GM19328 (cell line): ENCODE results near the gene SMOC1.

ENCODE experiments used
- ATAC-seq: cut with Tn5 transposase; IDR thresholded peaks from one replicate; pipeline ENCODE4 v1.9.1; 2021; ENCODE audit warnings: mild to moderate bottlenecking, moderate library complexity; ENCODE audit not compliant: unreplicated experiment

SMOC1 gene

DNA sequence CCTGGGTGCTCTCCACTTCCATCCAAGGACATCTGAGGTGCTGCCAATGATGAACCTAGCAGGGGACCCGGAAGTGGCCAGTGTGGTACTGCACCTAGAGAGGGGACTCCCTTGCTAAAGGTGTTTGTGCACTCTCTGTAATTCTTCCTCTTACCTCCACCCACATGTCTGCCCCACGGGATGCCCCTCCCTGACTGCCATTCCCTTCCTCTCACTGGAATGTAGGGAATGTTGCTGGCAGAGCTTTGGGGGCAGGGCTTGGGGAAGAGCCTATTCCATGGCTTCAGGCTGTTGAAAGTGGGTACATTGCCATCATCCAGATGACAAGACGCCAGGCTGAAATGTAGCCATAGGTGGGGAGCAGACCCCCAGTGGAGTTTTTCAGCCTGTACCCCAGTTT, 153.2 kb downstream of the SMOC1 start:
- ATAC-seq, result no peak

DNA sequence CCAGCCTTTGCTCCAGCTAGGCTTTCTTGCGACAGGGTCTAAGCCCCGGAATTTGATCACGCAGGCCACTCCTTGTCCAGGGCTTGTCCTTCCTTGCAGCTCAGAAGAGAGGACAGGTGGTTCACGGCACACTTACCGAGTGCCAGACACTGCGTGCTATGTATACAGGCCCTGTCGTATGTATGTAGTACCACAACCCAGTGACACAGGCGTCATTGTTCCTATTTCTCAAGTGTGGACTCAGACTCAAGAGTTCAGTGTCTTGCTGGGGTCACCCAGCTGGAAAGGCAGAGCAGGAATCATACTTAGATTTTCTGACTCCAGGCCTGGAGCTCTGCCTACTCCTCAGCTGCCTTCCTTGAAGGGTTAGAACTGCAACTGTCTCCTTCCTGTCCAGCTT, 153.9 kb downstream of the SMOC1 start:
- no peak for ATAC-seq

DNA sequence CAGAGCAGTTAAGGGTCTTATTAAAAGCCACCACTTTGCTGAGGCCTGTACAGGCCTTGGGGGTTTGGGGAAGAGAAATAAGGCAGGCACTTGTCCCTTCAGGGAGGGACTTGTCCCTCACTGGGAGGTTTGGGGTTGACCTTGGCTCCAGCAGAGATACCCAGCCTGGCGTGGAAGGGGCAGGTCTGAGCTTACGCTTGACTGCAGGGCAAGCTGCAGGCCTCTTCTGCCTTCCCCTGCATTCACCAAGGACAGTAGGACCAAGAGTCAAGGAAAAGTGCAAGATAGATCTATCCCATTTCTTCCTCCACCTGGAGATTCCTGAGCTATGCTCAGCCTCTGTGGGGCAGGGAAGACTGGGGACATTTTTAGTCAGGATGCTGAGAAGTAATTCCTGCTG, 154.3 kb downstream of the SMOC1 start:
- no peak for ATAC-seq

DNA sequence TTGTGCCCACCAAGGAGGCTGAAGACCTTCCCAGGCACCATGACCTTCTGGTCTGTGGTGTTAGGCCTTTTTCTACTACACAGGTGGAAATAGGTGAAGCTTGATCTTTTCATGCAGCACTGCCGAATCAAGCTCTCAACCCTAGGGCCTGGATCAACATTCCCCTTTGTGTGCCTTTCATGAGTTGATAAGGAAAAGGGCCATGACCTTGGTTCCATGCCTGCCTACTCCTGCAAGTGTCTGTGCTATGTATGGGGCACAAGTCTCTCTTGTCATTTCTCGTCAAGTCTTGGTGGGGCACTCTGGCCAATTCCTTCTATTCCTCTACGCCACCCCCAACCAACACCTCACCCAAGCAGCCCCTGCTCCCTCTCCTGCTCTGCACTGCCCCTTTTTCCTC, 155.0 kb downstream of the SMOC1 start:
- ATAC-seq, result no peak

DNA sequence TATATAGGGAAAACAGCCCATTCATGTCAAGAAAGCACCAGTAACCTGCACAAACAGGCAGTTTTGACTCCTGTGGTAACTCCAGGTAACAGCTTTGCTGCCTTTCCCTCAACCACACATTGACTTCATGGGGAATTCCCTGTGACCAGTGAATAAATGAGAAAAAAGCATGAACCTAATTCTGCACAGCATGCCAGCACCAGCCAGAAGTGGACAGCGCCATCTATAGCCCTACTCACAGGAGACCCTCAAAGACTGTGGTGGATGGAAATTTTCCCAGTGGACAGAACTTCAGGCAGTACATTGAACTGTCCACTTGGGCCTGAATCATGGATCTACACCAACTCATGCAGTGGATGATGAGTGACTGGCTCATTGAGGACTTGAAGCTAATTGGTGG, 157.4 kb downstream of the SMOC1 start:
- no peak for ATAC-seq

DNA sequence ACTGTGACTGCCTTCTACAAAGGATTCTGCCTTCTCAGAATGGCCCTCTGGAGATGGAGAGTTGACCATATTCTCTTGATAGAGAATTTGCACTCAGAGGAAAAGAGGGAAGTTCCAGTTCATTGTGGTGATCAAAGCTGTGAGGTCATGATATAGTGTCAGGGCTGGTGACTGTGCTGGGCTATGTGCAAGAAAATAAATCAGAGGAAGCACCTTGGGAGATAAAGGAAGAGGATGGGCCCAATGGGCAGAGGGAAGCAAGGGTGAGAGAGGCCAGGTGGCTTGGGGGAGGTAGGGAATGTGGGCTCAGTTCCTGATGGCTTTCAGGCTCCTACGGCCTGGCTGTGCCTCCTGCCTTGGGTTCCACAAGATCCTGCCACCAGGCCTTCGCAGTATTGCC, 163.8 kb downstream of the SMOC1 start:
- no peak for ATAC-seq

DNA sequence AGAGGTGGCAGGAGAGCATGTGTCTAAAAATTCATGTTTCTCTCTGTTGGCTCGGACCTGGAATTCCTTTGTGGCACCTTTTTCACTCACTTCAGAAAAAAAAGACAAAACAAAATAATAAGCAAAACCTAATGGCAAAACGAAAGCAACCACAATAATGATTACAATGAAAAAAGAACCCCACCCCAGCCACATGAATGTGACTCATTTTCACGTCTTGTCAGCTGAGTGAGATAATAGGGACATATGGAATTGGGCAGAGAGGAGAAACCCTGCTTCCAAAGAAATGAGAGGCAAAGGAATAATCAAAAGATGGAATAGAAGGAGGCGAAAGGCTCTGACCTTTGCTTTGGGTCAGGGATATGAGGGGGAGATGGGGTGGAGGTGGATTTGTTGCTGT, 166.1 kb downstream of the SMOC1 start:
- no peak for ATAC-seq

DNA sequence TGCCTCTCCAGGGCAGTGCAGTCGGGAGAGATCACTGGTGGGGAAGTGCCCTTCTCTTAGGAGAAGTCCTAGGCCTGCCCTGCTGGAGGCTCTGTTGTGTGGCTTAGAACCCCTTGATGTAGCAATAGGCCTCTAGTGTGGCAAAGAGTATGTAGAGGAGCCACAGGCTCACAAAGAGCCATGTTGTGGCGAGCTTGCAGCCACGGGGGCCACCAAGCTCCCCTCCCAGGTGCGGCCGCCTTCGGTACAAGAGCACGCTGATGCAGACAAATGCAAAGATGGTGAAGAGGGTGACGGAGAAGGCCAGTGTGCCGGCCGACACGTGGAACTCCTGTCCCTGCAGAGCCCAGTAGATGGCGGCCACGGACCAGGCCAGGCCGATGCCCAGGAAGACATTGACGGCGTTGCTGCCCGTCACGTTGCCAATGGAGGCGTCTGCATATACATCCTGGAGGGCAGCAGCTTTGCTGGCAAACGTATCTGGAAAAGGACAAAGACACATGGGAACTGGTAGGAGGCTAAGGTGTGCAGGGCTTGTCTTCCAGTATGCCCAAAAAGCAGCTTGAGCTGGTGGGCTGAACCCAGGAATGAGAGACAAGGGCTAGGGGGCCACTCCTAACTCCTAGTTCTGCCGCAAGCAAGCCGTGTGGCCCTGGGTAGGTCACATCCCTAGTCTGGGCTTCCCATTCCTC, 166.8 kb downstream of the SMOC1 start:
- no peak for ATAC-seq

DNA sequence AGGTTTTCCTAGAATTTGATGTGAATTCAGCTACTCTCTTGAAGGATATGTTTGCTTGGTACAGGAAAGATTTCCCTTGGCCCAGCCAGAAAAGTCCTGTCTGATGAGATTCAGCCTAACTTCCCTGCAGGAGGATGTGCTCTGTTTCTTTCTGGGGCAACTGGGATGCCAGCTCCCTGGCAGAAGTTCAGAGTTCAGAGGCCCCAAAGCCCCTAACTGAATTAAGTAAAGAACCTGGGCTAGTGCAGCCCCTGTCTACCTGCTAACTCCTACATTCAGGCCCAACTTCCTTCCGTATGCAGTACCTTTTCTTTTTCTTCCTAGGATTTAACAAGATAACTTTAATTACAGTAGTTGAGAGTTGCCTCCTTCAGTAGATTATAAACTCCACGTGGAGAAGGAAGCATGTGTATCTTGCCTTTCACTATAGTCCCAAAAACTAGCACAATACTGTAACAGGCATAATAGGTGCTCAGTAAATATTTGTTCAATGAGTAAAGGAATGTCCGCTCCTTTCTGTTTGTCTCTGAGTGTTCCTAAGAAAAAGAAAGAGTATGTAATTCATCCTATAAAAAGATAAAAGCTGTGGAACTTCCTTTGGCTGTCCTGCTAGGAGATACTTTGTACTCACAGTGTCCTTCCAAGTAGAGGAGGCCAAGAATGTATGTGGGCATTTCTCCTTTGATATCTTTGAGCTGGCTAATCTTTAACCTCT, 168.5 kb downstream of the SMOC1 start:
- no peak for ATAC-seq

DNA sequence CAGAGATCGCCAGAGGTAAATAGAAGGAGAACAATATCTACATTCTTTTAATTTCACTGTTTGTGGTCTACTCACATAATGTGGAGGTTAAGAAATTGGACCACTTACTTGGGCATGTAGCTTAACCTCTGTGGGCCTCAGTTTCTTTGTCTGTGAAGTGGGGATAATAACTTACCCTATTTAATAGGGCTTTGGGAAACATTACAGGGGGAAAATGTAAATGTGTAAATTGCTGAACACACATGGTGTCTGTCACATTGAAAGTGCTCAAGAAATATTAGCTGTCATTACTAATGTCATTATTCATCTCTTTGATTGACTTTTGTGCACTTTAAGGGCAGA, 169.1 kb downstream of the SMOC1 start:
- ATAC-seq, result no peak

DNA sequence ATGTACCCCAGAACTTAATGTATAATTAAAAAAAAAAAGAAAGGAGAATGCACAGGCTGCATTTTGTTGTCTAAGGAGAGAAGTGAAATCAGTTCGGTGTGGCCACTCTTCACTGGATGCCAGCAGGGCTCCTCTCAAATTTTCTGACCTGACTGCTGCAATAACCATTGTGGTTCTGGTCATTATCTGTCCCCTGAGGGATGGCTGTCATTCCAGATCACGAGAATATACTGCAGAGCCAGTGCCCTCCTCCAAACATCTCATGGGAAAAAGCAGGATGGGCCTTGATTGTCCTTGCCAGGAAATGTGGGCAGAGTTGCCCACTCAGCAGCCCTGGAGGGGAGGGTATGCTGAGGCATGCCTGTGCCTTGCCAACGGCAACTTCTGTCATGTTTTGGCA, 170.4 kb downstream of the SMOC1 start:
- no peak for ATAC-seq

DNA sequence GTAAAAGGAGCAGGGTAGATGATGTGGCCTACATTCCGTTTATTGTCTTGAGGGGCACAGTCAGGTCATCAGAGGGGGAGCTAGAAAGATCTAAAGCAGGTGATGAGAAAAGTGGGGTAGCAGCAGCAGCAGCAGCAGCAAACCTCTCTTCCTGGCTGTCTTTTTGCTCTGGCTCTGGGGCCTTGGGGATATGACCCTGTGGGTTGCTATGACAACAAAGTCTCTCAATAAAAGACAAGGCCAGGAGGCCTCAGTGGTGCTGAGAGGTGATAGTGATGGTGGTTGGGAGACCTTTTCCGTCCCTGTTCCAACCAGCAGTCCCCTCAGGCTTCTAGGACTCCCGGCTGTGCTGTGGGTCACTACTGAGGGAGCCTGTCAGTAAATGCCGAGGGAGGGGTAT, 170.9 kb downstream of the SMOC1 start:
- ATAC-seq, result no peak

DNA sequence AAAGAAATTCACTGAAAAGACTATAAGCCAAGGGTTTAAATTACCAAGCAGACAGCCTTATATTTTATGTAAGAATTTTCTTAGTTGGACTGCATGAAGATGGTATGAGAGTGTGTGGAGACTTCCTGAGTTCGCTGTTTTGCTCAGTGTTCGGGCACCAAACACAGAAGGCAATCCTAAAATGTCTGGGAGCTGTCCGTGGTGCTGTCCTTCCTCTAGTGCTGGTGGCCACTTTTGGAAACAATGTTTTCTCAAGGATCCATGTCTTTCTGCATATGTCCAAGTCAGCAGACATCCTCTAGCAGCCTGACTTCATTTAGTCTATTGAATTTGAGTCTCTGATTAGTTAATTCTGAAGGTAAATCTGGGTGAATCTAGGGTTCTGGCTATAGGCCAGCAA, 173.8 kb downstream of the SMOC1 start:
- no peak for ATAC-seq

DNA sequence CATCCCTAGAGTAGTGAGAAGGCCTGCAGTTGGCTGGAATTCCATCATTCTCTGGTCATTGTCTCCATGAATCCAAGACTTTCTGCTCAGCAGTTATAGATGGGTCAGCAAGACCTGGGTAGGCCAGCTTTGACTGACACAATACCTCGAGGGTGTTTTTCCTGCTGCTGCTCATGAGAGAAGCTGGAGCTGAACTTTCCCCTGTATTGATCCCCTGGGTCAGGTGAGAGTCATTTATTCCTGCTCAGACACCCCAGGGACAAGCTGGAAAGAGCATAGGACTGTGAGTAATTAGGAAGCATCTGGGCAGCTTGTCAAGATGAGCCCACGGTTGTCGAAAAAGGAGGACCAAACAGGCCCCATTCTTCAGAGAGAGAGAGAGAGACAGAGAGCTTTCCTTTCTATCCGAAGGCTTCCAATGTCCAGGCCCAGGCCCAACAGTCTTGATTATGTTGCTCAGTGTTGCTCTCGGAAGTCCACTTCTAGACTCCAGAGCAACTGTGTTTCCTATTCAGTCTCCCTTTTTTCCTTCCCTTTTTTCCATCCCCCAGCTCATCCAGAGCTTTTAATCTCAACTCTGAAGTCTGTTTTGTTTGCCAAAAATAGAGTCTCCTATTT, 178.4 kb downstream of the SMOC1 start:
- ATAC-seq, result no peak

DNA sequence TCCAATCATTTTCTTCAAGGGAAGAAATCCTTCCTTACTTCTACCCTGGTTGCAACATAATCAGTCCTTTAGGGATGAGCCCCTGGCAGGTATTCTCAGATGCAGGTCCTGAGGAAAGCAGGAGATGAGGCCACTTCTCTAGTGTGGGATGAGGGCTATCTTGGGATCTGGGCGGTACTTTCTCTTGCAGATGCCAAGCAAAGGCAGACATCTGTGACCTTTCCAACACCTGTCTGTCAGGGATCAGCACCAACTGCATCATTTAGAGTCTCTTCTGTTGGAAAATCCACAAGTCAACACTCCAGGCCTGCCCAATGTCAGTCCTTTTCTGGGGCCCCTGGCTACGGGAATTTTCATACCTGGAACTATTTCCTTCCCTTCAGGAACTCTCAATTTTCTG, 180.3 kb downstream of the SMOC1 start:
- no peak for ATAC-seq

DNA sequence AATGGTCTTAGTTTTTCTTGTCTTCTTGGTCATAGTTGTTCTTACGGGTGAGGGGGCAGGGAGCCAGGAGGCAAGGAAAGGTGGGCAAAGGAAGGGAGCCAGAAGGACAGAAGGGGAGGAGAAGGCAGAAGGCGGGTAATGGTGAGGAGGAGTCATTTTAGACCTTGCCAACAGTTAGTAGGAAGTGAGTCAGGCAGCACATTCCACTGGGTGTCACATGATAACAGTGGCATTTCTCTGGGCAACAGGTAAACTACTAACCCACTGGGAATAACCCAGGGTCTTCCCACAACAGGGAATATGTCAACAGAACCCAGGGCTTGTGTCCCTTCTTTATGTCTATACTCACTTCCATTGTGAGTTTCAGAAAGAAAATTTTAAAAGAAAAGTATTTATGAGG, 181.9 kb downstream of the SMOC1 start:
- ATAC-seq, result no peak

DNA sequence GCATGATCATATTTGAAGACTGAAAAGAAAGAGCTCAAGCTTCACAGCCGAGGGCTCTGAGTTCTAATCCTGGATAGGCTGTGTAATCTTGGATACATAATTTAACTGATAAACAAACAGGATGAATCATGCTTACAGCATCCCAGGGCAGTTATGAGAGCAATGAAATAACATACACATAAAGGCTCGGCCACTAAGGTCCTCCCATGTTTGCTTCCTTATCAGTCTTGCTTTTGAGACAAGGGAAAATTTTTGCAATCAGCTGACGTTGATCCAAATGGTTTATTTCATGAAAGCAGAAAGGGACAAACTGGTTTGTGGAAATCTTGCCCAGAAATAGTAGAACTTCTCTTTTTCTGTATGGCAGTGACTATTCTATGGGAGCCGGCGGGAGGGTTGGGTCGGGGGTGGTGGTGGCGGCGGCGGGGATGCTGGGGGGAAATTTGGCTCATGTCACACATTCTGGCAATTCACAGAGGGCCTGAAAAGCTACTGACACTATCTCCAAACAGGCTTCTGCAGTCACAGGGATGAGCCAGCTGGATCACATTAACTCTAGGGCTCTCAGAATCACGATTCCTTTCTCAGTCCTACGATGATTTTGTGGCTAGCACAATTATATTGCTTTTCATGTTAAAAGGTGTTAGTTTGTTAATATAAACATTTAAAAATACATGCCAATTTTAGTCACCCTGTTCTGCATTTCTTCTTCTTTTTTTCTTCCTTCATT, 185.1 kb downstream of the SMOC1 start:
- no peak for ATAC-seq

DNA sequence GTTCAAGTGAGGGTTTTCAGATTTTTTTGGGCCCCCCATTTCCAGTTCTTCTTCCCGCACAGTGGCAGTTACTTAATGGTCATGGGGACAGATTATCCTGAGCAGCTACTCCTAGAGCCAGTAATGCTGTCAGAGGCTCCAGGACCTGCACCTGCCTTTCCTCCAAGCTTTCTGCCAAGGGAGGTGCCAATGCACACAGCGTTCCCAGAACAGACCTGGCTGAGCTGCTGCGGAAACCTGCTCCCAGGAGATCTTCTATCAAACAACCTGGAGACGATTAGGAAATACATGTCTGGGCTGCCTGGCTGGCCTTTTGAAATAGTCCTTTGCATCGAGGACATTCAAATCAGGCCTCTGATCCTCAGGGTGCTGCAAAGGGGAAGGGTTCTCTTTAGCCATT, 188.6 kb downstream of the SMOC1 start:
- no peak for ATAC-seq

DNA sequence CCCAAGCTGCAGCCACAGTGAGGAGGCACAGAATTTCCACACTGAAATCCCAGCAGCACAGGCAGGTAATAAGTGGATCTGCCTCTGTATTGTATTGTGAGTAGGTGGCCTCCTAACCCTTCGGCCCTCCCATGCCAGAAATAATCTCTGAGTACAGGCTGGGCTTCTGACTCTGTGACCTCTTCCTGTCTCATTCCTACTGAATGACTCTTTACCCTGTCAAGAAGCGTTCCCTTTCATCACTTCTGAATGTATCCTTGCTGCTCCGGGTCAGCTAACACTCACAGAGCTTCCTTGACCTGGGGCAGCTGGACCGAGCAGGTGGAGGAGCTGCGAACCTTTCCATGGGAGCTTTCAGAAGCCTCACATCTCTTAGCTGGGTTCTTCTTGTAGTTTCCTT, 190.0 kb downstream of the SMOC1 start:
- no peak for ATAC-seq

DNA sequence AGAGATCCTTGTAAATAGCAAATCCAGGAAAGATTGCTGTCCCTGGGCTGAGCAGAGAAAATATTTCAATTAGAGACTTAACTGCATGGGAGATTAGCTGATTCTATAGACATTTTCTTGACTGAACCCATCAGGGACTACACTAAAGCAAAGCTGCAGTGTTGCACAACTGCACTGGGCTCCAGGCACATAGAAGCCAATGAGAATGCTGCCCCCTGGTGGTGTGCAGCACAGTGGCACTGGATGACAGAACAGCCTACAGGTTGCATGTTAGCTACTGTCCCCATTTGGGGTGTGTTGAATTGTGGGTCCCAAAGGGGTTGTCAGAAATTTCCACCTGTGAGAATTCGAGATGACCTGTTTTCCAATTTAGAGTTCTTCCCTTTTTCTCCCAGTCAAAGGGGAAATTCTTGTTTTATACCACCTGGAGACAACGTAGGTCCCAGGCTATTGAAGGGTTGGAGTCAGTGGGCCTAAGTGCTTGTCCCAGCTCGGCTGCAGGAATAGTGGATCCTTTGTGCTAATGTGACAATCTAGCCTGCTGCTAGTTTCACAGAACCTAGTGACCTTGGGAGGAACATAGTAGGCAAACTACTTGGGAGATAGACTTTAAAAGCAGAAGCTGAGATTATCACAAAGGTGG, 194.8 kb downstream of the SMOC1 start:
- no peak for ATAC-seq

DNA sequence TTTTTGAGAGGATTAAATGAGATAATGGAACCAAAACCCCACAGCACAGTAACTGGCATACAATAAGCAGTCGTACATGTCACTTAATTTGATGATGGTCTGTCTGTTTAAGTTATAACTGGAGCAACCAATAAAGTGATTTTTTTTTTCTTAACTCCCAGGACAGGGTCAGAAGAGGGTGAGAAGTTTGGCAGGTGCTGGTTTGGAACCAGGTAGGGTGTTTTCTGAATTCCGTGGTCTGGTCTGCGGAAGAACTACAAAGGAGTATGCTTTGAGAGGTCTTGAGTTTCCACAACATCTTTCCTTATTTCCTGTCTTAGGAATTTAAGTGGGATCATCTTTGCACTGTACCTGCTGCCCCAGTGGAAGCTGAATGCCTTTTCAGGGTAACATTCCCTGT, 197.8 kb downstream of the SMOC1 start:
- ATAC-seq, result no peak
